A172 (cell line): Measurements from ENCODE around the gene LRRC10B. TPM values are rescaled to one million over a fixed set of nuclear protein-coding genes. Genes with fewer than 3 reads are reported as not detected.

ENCODE experiments used
- DNase-seq: peaks from one replicate; pipeline ENCODE4 v3.0.0-alpha.2; 2015; ENCODE audit warnings: low spot score
- total RNA-seq: library from RNA; depleted of rRNA; stranded (reverse); fragments of >200 nt; shearing (Covaris generic); gene quantifications from 2 replicates; pipeline ENCODE4 v1.2.3, GENCODE V29; 2014

LRRC10B gene
- total RNA-seq, 1 experiment from 2014 or later = not detected

GRCh38 chr11:61509043-61510029, 787 bp downstream of the LRRC10B start:
- DNase-seq = no peak

DNA sequence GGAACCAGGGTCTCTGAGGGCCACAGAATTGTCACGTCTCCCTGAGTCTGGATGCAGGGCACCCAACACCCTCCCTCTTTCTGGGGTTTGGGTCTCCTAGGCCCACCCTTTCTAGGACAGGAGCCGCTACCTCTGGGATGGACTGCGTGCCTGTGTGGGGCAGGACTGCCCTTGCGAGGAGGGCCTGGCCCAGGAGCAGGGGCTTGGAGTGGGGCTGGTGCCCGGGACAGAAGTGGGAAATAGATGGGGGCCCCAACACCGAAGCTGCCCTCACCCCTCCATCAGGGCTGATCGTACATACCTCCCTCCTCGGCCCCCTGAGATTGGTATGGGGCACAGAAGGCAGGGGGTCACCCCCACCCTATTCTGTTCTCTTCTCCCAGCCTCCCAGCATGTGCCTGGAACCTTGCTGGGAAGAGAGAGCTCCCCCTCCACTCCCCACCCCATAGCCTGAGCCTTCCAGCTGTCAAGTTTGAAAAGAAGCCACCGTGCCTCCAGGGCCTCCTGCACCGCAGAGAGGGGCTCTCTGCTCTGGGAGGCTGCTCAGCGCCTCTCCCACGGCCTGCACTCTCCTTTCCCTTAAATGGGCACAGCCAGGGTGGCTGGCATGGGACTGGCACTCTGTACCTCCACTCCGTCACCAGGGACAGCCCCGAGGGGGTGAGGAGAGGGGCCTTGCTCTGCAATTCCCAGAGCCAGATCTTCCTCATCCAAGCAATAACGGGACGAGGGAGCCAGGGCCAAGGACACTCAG, 1.8 kb downstream of the LRRC10B start:
- no peak for DNase-seq

GRCh38 chr11:61510974-61511373, 2.4 kb downstream of the LRRC10B start:
- no peak for DNase-seq

DNA sequence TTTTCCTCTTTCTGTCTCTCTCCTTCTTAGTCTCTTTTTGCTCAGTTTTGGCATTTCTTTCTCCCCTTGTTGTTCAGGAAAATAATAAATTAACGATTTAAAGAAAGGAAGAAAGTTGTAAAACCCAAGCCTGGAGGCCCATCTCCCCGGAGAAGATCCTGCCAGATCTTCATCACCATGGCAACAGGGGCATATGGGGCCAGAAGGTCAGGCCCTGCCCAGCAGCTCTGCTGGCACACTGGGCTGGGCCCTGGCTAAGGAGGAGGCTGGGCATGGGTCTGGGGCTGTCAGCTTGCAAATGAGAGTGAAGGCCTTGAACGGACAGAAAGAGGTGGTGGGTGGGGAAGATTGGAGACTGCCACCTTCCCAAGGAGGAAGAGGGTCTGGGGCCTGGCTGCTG, 2.8 kb downstream of the LRRC10B start:
- no peak for DNase-seq

DNA sequence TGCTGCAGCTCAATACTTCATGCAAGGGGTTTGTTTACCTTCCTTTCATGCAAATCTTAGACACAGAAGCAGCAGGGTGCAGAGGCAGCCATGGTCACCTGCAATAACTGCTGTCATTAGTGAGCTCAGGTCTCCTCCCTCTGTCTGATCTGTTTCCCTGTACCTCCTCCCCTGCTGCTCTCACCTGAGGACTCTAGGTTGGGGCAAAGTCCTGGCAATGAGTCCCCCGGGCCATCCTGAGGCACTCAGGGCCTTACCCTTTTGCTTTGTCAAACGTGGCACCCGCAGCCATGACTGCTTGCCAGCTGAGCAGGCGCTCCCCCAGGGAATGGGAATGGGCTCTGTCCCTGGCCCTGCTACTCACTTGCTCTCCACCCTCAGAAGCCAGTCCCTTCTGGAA, 3.9 kb downstream of the LRRC10B start:
- no peak for DNase-seq

- DNase-seq = no peak
Measured at GRCh38 chr11:61513143-61513765, 4.7 kb downstream of the LRRC10B start.

- DNase-seq = no peak
Measured at GRCh38 chr11:61514050-61514917, 5.7 kb downstream of the LRRC10B start.

GRCh38 chr11:61515686-61516085, 7.1 kb downstream of the LRRC10B start:
- DNase-seq = no peak

DNA sequence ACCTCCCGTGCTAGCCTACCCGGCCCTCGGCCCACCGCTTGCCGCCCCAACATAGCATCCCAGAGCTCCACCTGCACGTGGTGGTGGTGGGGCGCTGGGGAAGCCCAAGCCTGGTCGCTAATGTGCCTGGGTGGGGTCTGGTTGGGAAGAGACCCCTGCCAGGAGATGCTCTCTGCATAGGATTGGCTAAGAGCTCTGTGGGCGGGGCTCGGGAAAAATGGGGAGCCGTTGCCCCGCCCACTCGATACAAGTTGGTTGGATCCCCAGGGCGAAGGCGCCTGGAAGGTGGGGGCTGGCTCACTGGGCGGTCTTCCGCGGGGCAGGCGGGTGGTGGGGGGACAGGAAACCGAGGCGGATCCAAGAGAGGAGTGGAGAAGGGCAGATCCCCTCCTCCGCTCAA, 7.6 kb downstream of the LRRC10B start:
- no peak for DNase-seq

GRCh38 chr11:61516675-61517572, 8.4 kb downstream of the LRRC10B start:
- DNase-seq = no peak

DNA sequence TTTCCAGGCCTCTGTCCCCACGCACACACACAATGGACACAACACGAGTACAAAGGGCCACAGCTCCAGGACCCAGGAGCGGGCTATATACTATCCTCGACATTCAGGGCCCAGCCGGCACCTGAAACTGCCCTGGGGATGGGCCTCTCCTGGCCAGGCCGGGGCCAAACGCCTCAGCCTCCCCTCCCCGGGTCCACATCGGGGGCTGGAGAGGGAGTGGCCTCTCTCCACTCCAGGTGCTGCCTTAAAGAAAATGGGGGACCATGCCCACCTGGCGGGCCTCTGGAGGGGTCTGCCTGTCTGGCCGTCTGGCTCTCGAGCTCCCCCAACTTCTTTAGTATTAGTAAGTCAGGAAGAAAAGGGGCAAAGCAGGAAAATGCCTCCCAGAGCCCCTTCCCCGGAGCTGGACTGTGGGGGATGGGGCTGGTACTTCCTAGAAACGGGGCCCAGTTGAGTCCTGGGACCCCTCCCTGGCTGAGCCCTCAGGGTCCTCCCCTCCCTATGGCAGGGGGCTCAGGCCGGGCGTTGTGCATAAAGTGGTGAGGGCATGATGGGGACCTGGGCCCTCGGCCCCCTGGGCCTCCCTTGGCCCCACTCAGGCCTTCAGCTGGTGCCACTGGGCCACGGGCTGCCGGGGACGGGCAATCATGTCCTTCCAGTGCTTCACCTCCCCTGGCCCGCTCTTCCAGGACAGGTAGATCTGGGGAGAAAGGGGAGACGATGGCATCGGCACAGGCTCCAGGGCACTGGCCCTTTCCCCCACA, 9.7 kb downstream of the LRRC10B start:
- DNase-seq = no peak

GRCh38 chr11:61522881-61523280, 14.3 kb downstream of the LRRC10B start:
- no peak for DNase-seq

- no peak for DNase-seq
Measured at GRCh38 chr11:61524446-61524845, 15.9 kb downstream of the LRRC10B start.

DNA sequence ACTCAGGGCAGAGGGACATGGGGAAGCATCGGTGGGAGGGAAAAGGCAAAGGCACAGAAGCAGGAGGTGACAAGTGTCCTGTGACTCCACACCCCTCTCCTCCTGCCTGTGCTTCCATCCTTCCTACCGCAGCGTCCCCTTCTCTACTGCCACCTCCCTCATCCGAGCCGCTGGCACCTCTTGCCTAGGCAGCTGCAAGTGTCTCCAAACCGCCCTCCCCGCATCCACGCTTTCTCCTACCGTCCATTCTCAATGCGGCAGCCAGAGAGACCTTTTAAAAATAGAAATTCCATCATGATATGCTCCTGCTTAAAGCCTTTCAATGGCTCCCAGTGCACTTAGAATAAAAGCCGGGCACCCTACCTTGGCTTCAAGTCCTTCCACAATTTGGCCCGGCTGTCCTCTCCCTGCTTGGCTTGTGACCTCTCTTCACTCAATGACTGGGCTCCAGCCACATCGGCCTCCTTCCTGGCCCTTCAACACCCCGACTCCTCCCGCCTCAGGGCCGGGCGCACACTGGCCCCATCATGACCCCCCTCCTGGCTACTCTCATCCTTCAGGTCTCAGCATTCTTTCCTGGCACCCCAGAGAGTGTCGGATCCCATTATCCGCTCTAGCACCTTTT, 16.5 kb downstream of the LRRC10B start:
- DNase-seq = no peak

DNA sequence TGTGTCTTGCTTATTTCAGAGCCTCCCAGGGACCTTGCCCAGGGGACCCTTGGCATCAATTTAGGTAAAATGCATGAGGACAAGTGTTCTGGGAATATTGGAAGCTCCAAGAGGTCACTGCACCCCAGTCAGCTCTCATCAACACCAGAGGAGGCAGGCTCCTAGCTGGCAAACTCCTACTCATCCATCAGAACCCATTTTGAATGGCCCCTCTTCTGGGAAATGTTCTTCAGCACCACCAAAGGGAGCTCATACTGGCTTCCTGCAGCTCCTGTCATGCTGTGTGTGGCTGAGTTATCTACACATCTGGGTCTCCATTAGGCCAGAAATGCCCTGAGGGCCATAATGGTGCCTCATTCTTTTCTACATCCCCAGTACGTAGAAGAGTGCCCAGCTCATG, 17.7 kb downstream of the LRRC10B start:
- DNase-seq = no peak

DNA sequence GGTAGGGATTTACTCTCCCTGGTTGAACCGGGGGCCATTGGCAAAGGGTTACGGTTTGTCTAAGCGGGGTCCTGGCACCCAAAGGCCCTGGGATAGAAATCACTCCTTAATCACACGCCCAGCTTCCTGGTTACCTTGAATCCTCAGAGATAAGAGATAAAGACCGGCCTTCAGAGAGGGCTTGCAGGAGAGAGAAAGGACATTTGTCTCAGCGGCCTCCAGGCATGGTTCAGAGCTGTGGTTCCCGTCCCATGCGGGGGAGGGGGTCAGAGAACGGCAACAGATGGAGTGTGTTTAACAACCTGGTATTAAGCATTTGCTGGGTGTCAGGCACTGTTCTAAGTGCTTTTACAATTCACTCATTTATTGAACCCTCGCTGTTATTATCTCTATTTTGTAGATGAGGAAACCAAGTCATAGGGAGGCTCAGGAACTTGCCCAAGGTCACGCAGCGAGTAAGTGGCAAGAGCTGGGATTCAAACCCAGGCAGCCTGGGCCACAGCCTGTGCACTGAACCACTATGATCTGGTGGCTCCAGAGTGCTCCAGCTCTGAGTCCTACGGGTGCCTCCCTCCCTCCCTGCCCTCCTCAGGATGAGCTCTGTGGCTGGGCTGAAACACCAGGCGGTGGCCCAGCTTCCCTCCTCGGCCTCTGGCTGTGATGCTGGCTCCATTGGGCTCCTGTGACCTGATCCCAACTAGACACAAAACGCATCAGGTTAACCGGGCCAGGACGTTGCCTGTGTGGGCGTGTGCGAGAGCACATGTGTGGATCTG, 18.6 kb downstream of the LRRC10B start:
- no peak for DNase-seq

- DNase-seq = no peak
Measured at GRCh38 chr11:61528114-61528513, 19.6 kb downstream of the LRRC10B start.

DNA sequence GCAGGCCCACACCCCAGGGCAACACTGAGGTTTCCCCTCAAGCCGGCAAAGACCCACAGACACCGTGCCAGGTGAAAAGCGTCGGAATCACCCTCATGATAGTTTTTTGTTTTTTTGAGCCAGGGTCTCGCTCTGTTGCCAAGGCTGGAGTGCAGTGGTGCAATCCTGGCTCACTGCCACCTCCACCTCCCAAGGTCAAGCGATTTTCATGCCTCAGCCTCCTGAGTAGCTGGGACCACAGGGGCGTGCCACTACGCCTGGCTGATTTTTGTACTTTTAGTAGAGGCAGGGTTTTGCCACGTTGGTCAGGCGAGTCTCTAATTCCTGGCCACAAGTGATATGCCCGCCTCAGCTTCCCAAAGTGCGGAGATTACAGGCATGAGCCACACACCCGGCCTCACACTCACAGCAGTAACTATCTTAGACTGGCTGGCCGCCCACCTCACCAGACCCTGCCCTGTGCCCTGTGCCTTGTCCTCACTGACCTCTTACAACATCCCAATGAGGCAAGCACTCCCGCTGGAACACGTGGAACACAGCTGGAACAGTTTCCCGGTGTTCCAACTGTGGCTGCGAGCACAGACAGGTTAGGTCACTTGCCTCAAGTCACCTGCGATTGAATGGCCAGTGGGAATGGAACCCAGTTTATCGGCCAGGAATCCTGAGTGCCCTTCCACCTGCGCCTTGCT, 21.1 kb downstream of the LRRC10B start:
- no peak for DNase-seq
